GM12878 (cell line): ENCODE results near the gene FOXO3. TPM values are rescaled to one million over a fixed set of nuclear protein-coding genes. Genes with fewer than 3 reads are reported as not detected.

Source experiments
- ATAC-seq: fragments of 200-7000 bp; cut with Tn5 transposase; 3 replicates; pipeline ENCODE4 v1.9.1; 2020; ENCODE audit warnings: mild to moderate bottlenecking, moderate library complexity
- BruUV-seq: library from RNA; stranded (reverse); fragments of 400-500 nt; replicated peaks from 2 replicates; lab custom pipeline; 2021; lab: Mats Ljungman, UMichigan
- CTCF ChIA-PET: fragments of 300-600 bp; sonication (Branson Sonifier 250); formaldehyde crosslinking; extraction: SDS; loops from one replicate; lab custom pipeline; 2021; ENCODE audit warnings: inconsistent platforms; lab: Yijun Ruan, JAX
- POLR2A ChIA-PET: fragments of 350-600 bp; formaldehyde crosslinking; extraction: SDS; loops from one replicate; lab custom pipeline; 2021; ENCODE audit warnings: inconsistent platforms; lab: Charles Lee
- RAD21 ChIA-PET: fragments of 300-600 bp; sonication (Branson Sonifier 250); formaldehyde crosslinking; loops from one replicate; lab custom pipeline; 2023; ENCODE audit warnings: antibody characterized with exemption; ENCODE audit not compliant: unreplicated experiment; lab: Charles Lee
- SMC1A ChIA-PET: fragments of 300-600 bp; sonication (Branson Sonifier 250); formaldehyde crosslinking; loops from one replicate; lab custom pipeline; 2023; ENCODE audit not compliant: unreplicated experiment, uncharacterized antibody; lab: Charles Lee
- DNase-seq: peaks from one replicate; pipeline ENCODE4 v3.0.0-alpha.2; 2011; ENCODE audit warnings: low read depth, low spot score
- FAIRE-seq: peaks from 3 replicates; lab custom pipeline; 2011; peaks lifted over from hg19 to GRCh38; lab: Jason Lieb, UNC
- H2AFZ ChIP-seq: 2 replicates; pipeline ENCODE4 v1.6.0; 2011; ENCODE audit warnings: low read depth, low read length, control low read depth; ENCODE audit not compliant: control insufficient read depth
- H3K27ac ChIP-seq: 2 replicates; pipeline ENCODE4 v1.5.1; 2011; ENCODE audit warnings: control low read depth; ENCODE audit not compliant: control insufficient read depth, insufficient read depth
- H3K27me3 ChIP-seq, 2 experiments: replicated peaks in 1 of 2; 2 replicates each; pipeline versions ENCODE4 v1.6.0 to v1.6.1; 2011; ENCODE audit warnings: low read length in 1 of 2; ENCODE audit not compliant: control insufficient read depth in 2 of 2, insufficient read depth in 2 of 2
- H3K36me3 ChIP-seq, 2 experiments: 2 replicates each; pipeline ENCODE4 v1.5.1; 2011; ENCODE audit warnings: low read length in 1 of 2; ENCODE audit not compliant: control insufficient read depth in 2 of 2, insufficient read depth in 2 of 2
- H3K4me1 ChIP-seq: 2 replicates; pipeline ENCODE4 v1.6.1; 2011; ENCODE audit warnings: mild to moderate bottlenecking, low read length, moderate library complexity, mixed read lengths; ENCODE audit not compliant: control insufficient read depth, insufficient read depth
- H3K4me2 ChIP-seq: 2 replicates; pipeline ENCODE4 v1.6.0; 2011; ENCODE audit warnings: control low read depth; ENCODE audit not compliant: control insufficient read depth, insufficient read depth
- H3K4me3 ChIP-seq: fragments of 200-600 bp; sonication (generic); 2 replicates; pipeline ENCODE4 v1.5.1; 2016
- H3K79me2 ChIP-seq: 2 replicates; pipeline ENCODE4 v1.6.0; 2011; ENCODE audit warnings: low read length; ENCODE audit not compliant: control insufficient read depth, insufficient read depth
- H3K9ac ChIP-seq: 2 replicates; pipeline ENCODE4 v1.8.0; 2011; ENCODE audit warnings: low read length, control low read depth, mixed read lengths; ENCODE audit not compliant: control insufficient read depth, insufficient read depth
- H3K9me3 ChIP-seq: replicated peaks from 3 replicates; pipeline ENCODE4 v1.5.1; 2011; ENCODE audit warnings: mild to moderate bottlenecking, low read length; ENCODE audit not compliant: control insufficient read depth, insufficient read depth
- H4K20me1 ChIP-seq: 2 replicates; pipeline ENCODE4 v1.6.0; 2011; ENCODE audit not compliant: control insufficient read depth, insufficient read depth
- CBX5 ChIP-seq: sonication (generic); IDR thresholded peaks from 2 replicates; pipeline ENCODE4 v1.6.1; 2016; ENCODE audit warnings: low read depth, moderate library complexity, mild to moderate bottlenecking, inconsistent platforms
- ETV6 ChIP-seq, 2 experiments: fragments of 450-650 bp in 1 of 2; IDR thresholded peaks in 1 of 2; conservative IDR thresholded peaks in 1 of 2; 2 replicates each; pipeline ENCODE4 v1.6.1; 2014; ENCODE audit warnings: antibody characterized with exemption in 1 of 2, borderline replicate concordance in 1 of 2, low read depth in 1 of 2, mild to moderate bottlenecking in 1 of 2, moderate library complexity in 1 of 2
- KAT2A ChIP-seq: conservative IDR thresholded peaks from 2 replicates; pipeline ENCODE4 v1.6.1; 2011; ENCODE audit warnings: low read depth, low read length; ENCODE audit not compliant: control insufficient read depth
- NFIC ChIP-seq: IDR thresholded peaks from 2 replicates; pipeline ENCODE4 v1.6.1; 2012; ENCODE audit warnings: low read depth, mild to moderate bottlenecking, inconsistent platforms, low read length, moderate library complexity
- NFYA ChIP-seq: IDR thresholded peaks from 2 replicates; pipeline ENCODE4 v1.6.1; 2011; ENCODE audit warnings: low read depth, mild to moderate bottlenecking, low read length, improper control_type of control experiment, borderline replicate concordance
- RELB ChIP-seq: fragments of 450-650 bp; IDR thresholded peaks from 2 replicates; pipeline ENCODE4 v1.6.1; 2017; ENCODE audit warnings: low read depth, mild to moderate bottlenecking, moderate library complexity
- SIX5 ChIP-seq: IDR thresholded peaks from 2 replicates; pipeline ENCODE4 v1.6.1; 2011; ENCODE audit warnings: mild to moderate bottlenecking, low read depth, low read length, moderate library complexity; ENCODE audit not compliant: severe bottlenecking
- SREBF2 ChIP-seq: IDR thresholded peaks from 2 replicates; pipeline ENCODE4 v1.6.1; 2012; ENCODE audit warnings: mild to moderate bottlenecking, low read length
- whole genome bisulfite sequencing: methylation state at CpG from one replicate; pipeline ENCODE4 v1.1.6; 2016; ENCODE audit warnings: low lambda C conversion rate; ENCODE audit not compliant: insufficient replicate concordance, insufficient coverage; ENCODE audit errors: missing lambda C conversion rate; 5-methylcytosine and 5-hydroxymethylcytosine counted together
- in situ Hi-C: fragments of 300-500 bp; cut with MboI; formaldehyde crosslinking; loops from 9 replicates; pipeline ENCODE4 v1.14.3; 2018; ENCODE audit warnings: mixed read lengths
- intact Hi-C: fragments of 100-400 bp; cut with micrococcal nuclease; formaldehyde crosslinking; loops from one replicate; pipeline ENCODE4 v1.14.2; 2022; ENCODE audit not compliant: unreplicated experiment
- polyA plus RNA-seq, 11 experiments: library from polyadenylated mRNA; depleted of rRNA in 4 of 11; unstranded in 6 of 11; stranded (reverse) in 5 of 11; fragments of >200 nt; fragmentation: Nextera tagmentation in 4 of 11; fragmentation: Illumina TruSeq in 1 of 11; extraction: Ambion mirVana in 4 of 11; extraction: Trizol in 1 of 11; gene quantifications; 1 replicate in 1 of 11; 2 replicates in 10 of 11; pipeline versions ENCODE4 v1.2.1 to v1.2.3, GENCODE V29; 2011 to 2016; ENCODE audit warnings: inconsistent platforms in 2 of 11, missing spikeins in 2 of 11, low read depth in 1 of 11
- total RNA-seq, 4 experiments: library from RNA; depleted of rRNA in 3 of 4; stranded (reverse); fragments of >200 nt in 3 of 4; fragmentation: Illumina TruSeq in 1 of 4; extraction: Trizol in 1 of 4; gene quantifications; 2 replicates each; pipeline versions ENCODE4 v1.2.1 to v1.2.3, GENCODE V29; 2013 to 2021

The FOXO3 gene
- total and polyA plus RNA-seq, 10 of the 15 experiments (the other 5 are each of a cell fraction or from before 2014, with no cell fraction given): 0.82 to 4.5 (median 1.7) TPM

GRCh38 chr6:108587258-108588059, 26.7 kb downstream of the FOXO3 start:
- ChIA-PET RAD21 (interaction anchor here (0.9 kb wide), 1 partner anchor 21 kb away, joined by 6 read pairs; no protein-coding TSS in a partner anchor), CTCF (interaction anchor here (1.0 to 1.4 kb wide), 4 partner anchors 10 to 60 kb away, joined by 3 to 4 read pairs (median 4); no protein-coding TSS in a partner anchor), SMC1A (interaction anchor here (1.0 to 3.5 kb wide), 3 partner anchors 10 to 22 kb away, joined by 4 to 17 read pairs (median 12); no protein-coding TSS in a partner anchor), POLR2A (interaction anchor here (2.4 kb wide), 1 partner anchor 10 kb away, joined by 13 read pairs; no protein-coding TSS in a partner anchor)
- Histone ChIP-seq H4K20me1 (no peaks in the 10 kb centered on the region), H3K36me3 (no peaks in the 10 kb centered on the region; a peak in 1 of 4 replicates), H3K4me2 (no peak overlapping the region), H3K4me1 (peaks cover 30% of the 10 kb centered on the region), H3K27me3 (no peaks in the 10 kb centered on the region; a peak in 1 of 4 replicates), H3K4me3 (no peak overlapping the region), H3K9me3 (no peaks in the 10 kb centered on the region), H3K79me2 (peaks cover 38% of the 10 kb centered on the region), H2AFZ (no peak overlapping the region), H3K27ac (no peak overlapping the region), H3K9ac (no peak overlapping the region)
- no TSS peak for BruUV-seq
- FAIRE-seq (no peak), ATAC-seq (no peak), DNase-seq (no peak)
- intact Hi-C loops (no loop called here), in situ Hi-C loops (no loop called here)
- WGBS: 77% methylated on average over 9 of the region's 9 CpGs
- TF ChIP-seq SREBF2 (no peak), RELB (no peak), SIX5 (no peak), CBX5 (no peak), NFIC (no peak), KAT2A (no peak), ETV6 (conservative IDR thresholded peaks at IDR 0.05 in 1 of 2, IDR thresholded peaks at IDR 0.05 in 1 of 2; ENCODE audit: borderline replicate concordance in 1 of 2, low read depth in 1 of 2) (no peak), NFYA (no peak)
